ENCODE measurements around the gene CRMP1.

CRMP1 gene

GRCh38 chr4:5919571-5919970 is 26.7 kb upstream of the CRMP1 start:
- no peak for DNase-seq (ENCODE audit: low read depth)

- no peak for DNase-seq (ENCODE audit: low read depth)
These were observed 26.2 kb upstream of the CRMP1 start for GRCh38 chr4:5919044-5919443.

- no peak for DNase-seq (ENCODE audit: low read depth)
These were observed 25.6 kb upstream of the CRMP1 start for GRCh38 chr4:5918331-5918985.

GRCh38 chr4:5917672-5918071 is 24.8 kb upstream of the CRMP1 start:
- no peak for DNase-seq (ENCODE audit: low read depth)

- no peak for DNase-seq (ENCODE audit: low read depth)
These were observed 23.3 kb upstream of the CRMP1 start for GRCh38 chr4:5916229-5916628.

GRCh38 chr4:5913454-5913853 is 20.6 kb upstream of the CRMP1 start:
- DNase-seq (ENCODE audit: low read depth): no peak

GRCh38 chr4:5912614-5913019 is 19.7 kb upstream of the CRMP1 start:
- no peak for DNase-seq (ENCODE audit: low read depth)

- no peak for DNase-seq (ENCODE audit: low read depth)
These were observed 16.1 kb upstream of the CRMP1 start for GRCh38 chr4:5908876-5909427.

GRCh38 chr4:5906191-5906590 is 13.3 kb upstream of the CRMP1 start:
- DNase-seq (ENCODE audit: low read depth): no peak

- DNase-seq (ENCODE audit: low read depth): no peak
These were observed 12.8 kb upstream of the CRMP1 start for GRCh38 chr4:5905714-5906113.

GRCh38 chr4:5900844-5901243 is 8.0 kb upstream of the CRMP1 start:
- no peak for DNase-seq (ENCODE audit: low read depth)

- no peak for DNase-seq (ENCODE audit: low read depth)
These were observed 7.0 kb upstream of the CRMP1 start for GRCh38 chr4:5899881-5900280.

GRCh38 chr4:5899396-5899795 is 6.5 kb upstream of the CRMP1 start:
- no peak for DNase-seq (ENCODE audit: low read depth)

- DNase-seq (ENCODE audit: low read depth): no peak
These were observed 4.8 kb upstream of the CRMP1 start for GRCh38 chr4:5897674-5898073.

- DNase-seq (ENCODE audit: low read depth): no peak
These were observed 2.4 kb upstream of the CRMP1 start for GRCh38 chr4:5895287-5895686.

- DNase-seq (ENCODE audit: low read depth): no peak
These were observed 1.4 kb upstream of the CRMP1 start for GRCh38 chr4:5894266-5894665.

- no peak for DNase-seq (ENCODE audit: low read depth)
These were observed 705 bp upstream of the CRMP1 start for GRCh38 chr4:5893591-5893990.

- DNase-seq (ENCODE audit: low read depth): no peak
These were observed 423 bp downstream of the CRMP1 start for GRCh38 chr4:5892323-5893003.

GRCh38 chr4:5891563-5892322 is 1.1 kb downstream of the CRMP1 start:
- DNase-seq (ENCODE audit: low read depth): no peak

GRCh38 chr4:5890063-5890727 is 2.7 kb downstream of the CRMP1 start:
- DNase-seq (ENCODE audit: low read depth): no peak

GRCh38 chr4:5889002-5889696 is 3.7 kb downstream of the CRMP1 start:
- DNase-seq (ENCODE audit: low read depth): no peak

All from stimulated activated CD8-positive, alpha-beta memory T cell treated with anti-CD3 and anti-CD28 coated beads, Interleukin-15, amount 100 ng/mL, for 24 hours (primary cell).